NCI-H1048 (cell line): ENCODE measurements around the gene WWP2.

Source experiments
- DNase-seq: peaks from one replicate; lab custom pipeline; 2025; lab: John Stamatoyannopoulos, UW

The WWP2 gene

DNA sequence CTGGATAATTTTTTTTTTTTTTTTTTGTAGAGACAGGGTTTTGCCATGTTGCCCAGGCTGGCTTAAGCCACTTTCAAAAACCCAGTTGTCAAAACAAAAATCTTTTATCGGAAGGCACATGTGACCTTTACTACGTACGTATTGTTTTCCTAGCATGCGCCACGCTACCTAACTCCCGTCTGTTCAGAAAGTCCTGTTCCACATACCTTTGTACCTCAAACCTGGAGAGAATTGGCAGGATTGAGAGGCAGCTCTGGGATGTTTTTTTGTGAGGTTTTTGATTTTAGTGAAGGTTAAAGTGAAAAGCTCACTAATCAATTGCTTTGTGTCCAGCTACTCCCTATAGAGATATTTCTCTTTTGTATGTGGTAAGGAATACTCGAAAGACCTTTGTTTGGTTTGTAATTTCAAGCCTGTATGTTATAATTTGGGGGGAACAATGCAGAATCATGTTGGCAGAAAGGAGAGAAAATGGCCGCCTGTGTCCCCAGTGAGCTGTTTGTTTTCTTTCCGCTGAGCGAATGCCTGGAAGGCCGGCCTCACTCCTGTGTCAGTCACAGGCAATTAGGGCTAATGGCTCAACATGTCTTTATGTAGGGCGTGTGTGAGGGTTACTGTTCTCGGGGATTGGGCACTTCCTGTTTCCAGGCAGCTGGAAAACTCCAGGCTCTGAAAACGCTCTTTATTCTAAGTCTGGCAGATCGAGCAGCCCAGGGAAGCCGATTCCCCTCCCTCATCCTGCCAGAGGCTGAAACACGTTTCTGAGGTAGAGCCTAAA is 128.2 kb downstream of the WWP2 start:
- DNase-seq = no peak

DNA sequence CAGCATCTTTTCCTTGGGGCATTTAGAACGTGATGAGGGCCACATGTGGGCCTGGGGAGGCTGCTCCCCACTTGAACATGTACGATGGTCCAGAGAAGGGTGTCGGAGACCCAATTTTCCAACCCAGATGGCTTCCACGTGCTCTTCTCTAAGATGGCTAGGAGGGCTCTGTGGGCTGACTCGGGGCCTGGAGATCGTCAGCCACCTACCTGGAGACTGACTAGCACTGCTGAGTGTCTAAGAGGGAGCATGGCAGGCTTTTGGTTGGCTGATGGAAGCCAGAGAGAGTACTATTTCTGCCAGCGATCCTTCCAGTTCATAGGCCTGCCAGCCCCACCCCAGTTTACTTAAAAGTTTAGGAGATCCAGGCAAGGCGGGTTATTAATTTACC is 128.8 kb downstream of the WWP2 start:
- DNase-seq = no peak

DNA sequence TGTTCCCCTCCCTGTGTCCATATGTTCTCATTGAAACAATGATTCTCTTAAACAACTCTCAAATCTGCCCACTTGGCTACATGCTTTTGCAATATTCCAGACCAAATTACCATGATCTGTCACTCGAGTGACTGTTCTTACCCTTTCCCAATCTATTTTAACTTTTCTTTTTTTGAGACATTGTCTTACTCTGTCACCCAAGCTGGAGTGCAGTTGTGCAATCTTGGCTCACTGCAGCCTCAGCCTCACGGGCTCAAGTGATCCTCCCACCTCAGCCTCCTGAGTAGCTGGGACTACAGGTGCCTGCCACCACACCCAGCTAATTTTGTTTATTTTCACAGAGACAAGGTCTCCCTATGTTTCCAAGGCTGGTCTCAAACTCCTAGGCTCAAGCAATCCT is 130.2 kb downstream of the WWP2 start:
- no peak for DNase-seq

DNA sequence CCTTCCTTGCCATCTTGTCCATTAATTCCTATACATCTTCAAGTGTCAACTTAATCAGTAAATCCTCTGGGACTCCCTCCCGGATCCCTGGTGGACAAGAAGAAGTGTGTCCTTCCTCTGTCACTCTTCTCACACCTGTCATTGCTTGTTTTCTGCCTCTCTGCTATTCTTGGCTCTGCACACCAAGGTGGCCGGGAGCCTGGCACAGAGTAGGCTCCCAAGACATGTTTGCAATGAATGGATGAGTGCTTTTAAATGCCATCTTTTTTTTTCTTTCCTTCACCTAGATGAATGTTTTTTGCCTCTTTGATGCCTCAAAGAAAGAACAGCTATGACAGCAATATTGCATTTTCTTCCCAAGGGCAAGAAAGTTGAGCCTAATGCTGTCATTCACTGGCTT is 131.0 kb downstream of the WWP2 start:
- no peak for DNase-seq

DNA sequence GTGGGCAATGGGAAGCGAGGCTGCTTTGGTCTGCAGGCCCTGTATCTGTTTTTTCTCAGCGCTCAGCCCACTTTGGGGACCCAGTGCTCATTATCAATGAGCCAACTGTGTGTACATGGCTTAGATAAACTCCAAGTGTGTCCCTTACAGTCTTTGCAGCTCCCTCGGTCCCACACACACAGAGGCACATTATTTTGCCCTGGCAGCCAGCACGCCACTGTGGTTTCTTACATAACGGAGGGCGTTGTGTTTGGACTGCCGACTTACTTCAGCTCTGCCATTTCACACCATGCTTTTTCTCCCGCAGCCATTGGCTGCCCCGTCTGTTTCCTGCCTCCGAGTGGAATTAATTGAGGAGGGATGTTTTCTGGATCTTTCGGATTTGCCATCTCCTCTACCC is 132.5 kb downstream of the WWP2 start:
- DNase-seq = no peak

DNA sequence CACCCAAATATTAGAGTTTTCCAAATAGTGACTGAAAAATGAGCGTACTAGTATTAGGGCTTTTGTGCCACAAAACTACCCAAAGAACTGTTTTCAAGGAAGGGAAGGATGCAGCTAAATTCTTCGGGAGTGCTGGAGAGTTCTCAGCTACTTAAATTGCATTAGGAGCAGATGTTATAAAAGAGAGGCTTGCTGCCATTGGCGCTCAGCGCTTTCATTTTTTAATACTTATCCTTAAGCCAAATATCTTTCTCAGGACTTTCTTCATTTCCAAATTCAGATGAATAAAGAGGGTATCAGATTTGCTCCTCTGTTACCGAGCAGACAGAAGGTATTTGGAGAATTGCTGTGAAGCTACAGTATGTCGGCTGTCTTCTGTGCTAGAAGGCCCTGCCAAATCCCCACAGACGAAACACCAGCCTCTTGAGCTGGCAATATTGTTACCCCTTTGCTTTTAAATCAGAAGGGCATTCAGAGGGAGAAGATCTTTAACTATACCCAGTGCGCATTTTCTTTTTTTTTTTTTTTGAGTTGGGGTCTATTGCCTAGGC is 141.8 kb downstream of the WWP2 start:
- DNase-seq = no peak

DNA sequence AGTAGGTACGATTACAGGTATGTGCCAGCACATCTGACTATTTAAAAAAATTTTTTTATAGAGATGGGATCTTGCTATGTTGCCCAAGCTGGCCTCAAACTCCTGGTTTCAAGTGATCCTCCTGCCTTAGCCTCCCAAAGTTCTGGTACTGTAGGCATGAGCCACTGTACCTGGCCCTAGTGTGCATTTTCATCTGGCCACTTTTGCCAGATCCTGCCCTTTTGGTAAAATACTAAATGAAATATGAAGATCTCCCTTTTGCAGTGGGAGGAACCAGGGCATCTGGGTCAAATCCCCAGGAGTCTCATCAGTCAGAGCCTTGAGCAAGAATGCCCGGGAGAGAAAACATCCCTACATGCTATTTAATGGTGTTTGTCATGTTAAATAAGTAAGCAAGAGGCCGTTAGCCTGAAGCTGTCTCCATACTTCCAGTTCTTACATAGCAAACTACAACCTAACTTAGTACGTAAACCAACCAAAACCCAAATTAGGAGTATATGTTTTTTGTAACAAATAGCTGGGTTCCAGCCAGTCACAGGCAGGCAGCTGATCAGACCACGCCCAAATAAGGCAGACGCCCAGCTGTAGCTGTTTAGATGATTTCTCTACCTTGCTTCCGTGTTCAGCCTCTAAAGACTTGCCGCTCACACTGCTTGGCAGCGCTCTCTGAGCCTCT is 142.5 kb downstream of the WWP2 start:
- no peak for DNase-seq

DNA sequence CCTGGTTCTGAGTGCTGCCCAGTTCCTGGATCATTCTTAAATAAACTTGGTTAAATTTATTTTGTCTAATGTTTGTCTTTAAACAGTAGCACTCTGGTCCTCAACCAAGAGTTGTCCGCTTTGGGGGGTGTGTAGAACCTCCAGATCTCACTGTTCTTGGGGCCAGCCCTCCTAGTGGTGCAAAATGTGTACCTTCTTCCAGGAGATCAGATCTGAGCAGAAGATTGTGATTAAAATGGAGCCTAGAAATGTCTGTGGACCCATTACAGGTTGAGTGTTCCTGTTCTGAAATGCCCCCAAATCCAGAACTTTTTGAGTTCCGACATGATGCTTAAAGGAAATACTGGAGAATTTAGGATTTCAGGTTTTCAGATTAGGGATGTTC is 143.0 kb downstream of the WWP2 start:
- no peak for DNase-seq

DNA sequence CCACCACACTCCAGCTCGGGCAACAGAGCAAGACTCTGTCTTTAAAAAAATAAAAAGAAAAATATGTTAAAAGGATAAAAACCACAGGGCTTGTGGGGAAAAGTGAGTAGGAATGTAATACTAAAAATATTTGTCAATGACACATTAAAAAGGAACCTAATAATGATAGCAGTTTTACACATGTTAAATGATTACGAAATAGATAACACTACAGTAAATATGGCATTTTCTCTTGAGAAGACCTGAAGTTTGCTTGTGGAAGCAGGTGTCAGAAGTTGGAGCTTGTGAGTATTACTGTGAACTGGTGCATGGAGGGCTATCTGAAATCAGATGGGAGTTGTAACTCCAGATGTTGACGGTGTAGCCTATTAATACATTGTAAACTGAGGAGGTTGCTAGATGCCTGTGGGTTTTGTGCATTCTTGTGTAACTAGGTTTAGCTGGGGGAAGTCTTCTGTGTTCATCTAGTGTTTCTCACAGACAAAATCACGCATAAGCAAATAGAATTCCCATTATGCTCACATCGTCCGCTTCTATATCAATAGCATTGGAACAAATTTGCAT is 144.8 kb downstream of the WWP2 start:
- DNase-seq = no peak

DNA sequence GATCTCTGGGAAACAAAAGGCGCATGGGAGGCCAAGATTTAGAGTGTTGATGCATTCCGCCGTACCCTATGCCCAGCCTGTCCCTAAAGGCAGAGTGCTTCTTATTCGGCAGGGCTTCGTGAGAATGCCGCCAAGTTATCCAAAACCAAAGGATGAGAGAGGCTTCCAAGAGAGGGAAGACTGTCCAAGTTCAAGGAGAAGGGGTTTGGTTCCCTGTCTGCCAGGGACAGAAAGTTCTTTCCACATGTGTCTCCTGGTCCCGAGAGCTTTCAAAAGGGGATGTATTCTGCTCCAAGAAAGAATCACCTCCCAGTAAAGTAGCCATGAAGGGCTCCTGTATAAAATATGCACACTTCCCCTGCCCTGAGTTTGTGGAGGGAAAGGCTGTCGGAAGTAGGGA is 146.9 kb downstream of the WWP2 start:
- DNase-seq = no peak

DNA sequence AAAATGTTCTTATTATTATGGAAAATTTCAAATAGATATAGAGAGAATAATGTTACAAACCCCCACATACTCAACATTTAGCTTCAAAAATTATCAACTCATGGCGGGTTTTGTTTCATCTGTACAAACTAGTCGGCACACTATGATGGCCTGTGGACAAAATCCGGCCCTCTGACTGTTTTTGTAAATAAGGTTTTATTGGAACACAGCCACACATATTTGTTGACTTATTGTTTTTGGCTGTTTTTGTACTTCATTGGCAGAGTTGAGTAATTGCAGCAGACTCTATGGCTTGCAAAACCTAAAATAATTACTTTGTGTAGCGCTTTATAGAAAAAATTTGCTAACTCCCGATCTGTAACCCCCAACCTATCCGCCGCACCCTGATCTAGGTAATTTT is 147.6 kb downstream of the WWP2 start:
- DNase-seq = no peak

DNA sequence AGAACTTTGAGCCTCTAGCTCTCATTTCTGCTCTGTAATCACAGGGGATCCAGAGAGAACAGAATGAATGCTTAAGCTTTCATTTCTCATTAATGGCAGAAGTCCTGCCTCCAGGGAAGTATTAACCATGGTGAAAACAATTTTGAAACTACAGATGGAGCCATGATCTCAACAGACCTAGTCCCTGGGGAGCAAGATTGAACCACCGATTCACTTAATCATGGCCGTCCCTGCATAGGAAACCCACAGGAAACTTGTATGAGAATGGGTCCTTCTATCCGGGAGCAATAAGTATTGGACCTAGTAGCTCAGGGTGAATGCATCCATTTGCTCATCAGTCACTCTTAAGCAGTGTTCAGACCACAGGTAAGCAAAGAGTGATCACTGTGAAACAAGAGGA is 148.8 kb downstream of the WWP2 start:
- no peak for DNase-seq

DNA sequence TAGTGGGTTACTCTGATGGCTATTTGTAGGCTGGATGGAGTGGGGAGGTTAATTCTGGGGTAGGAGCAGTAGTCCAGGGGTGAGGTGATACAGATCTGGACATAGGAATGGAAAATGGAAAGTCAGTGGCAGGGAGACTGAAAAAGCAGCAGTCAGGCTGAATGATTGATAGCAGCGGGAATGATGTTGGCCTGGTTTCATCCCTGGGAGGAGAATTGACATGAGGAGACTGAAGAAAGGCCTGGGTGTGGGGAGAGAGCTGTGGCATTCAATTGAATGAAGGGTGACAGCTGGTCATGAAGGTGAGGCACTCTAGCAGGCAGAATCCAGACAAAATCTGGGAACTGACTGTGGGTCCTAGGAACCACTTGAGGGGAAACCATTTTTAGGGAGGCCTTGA is 154.3 kb downstream of the WWP2 start:
- no peak for DNase-seq

DNA sequence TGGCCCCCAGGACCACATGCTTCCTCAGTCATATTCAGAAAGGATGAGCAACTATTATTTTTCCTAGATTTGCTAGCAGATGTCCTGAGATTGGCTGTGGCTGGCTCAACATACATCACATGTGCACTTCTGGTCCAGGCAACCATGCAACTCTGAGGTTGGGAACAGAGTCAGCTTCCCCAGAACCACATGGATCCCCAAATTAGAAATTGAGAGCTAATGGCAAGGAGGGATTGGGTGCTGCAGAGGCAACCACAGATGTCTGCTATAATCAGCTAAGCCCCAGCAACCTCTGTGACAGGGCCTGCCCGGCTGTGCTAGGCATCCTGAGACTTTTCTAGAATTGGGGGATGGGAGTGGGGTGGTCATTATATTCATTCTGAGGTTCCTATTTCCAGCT is 155.2 kb downstream of the WWP2 start:
- DNase-seq = no peak

DNA sequence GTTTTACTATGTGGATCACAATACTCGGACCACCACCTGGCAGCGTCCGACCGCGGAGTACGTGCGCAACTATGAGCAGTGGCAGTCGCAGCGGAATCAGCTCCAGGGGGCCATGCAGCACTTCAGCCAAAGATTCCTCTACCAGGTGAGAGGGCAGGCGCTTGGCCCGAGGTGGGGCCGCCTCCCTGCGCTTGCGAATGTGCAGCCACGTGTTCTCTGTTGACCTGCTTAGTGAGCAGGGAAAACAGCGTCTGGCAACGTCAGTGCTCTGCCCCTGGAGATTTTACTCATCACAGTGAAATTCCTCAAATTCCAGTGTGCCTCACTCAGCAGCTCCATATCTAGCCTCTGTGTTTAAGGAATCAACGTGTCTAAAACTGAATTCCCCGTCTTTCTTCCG is 155.6 kb downstream of the WWP2 start:
- DNase-seq = no peak

DNA sequence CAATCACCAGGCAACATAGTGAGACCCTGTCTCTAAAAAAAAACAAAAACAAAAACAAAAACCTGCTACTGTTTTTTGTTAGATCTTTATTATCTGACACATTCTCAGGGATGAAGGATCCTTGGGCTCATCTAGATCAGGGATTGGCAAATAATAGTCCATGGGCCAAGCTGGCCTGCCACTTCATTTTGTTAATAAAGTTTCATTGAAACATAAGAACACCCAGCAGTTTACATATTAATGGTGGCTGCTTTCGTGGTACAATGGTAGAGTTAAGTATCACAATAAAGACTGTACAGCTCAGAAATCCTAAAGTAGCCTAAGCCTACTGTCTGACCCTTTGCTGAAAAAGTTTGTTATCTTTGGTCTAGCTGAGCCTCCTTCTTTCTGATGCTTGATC is 156.1 kb downstream of the WWP2 start:
- DNase-seq = no peak

DNA sequence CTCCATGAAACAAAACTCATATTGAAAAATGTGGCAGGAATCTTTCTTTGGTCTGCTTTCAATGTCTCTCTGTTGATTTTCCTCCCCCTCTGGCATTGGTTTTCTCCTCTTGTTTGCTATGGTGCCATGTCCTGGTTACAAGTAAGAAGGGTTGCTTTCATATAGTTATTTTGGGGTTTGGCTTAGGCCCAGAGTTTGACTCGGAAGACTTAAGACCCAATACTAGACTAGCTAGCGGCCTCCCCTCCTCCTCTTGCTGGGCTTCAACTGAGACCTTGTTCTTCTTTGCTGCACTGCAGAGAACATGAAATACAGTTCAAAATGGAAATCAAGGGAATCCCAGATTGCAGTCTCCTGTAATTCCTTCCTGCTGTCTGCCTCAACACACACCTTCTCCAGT is 159.0 kb downstream of the WWP2 start:
- DNase-seq = no peak

DNA sequence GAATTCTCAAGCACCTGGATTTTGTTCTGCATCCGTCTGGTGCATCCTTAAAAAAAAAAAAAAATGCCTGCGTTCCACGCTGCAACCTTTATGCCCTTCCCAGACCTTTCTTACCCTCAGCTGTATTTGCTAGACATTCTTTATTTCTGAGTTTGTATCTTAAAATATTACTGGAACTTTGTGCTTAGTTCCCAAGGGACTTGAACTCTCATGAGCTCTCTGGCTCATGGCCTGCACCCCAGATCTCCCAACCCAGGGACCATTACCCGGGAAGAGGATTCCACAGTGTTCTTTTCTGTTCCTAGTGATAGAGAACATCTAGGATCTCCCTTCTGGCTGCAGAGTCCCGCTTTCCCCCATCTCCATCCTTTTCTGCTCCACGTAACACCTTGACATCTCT is 160.1 kb downstream of the WWP2 start:
- DNase-seq = no peak

DNA sequence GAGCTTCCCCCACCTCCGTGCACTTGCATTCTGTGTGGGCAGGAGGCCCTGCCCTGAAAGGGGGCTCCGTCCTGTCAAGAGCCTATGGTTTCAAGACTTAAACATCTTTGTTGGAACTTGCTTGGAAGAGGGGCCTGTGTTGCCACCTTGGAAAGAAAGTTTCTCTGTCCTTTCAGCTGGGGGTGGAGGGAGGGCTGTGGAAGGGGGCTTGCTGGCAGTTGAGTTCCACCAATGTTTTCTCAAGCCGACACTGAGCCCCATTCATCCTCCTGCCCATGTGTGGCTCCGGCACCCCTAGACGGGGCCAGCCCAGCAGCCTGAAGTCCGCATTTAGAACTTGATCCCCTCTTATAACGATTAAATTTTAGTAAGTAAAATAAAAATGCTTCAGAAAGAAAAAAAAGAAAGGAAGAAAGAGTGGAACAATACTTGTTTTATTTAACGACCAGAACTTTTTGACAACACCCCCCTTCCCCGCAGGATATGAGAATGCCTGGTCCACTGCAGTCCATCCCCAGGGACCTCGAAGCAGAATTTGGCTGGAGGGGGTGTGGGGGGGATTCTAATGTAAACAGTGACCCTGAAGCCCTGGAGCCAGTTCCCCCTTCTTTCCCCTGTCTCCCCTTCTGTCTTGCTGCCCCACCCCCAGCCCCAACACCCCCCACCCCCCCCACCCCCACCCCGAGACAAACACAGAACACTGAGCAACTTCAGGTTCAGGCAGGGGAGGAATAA is 162.1 kb downstream of the WWP2 start:
- DNase-seq = no peak

DNA sequence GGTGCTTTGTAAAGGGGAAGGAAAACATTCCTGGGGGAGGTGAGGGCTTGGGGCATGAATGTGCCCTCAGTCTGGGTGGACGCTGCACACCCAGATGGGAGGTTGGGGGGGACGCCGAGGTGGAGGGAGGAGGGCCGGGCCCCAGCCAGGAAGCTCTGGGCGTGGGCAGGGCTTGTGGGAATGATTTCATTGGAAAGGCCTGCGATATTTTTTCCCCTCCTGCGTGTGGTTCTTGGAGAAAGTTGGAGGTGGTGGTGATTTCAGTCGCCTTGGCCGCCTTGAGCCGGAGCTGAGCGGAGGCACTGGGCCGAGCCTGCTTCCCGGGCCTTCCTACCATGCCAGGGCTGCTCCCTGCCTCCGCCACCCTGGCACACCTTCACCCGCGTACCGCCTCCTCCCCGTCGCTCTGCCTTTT is 162.7 kb downstream of the WWP2 start:
- no peak for DNase-seq

DNA sequence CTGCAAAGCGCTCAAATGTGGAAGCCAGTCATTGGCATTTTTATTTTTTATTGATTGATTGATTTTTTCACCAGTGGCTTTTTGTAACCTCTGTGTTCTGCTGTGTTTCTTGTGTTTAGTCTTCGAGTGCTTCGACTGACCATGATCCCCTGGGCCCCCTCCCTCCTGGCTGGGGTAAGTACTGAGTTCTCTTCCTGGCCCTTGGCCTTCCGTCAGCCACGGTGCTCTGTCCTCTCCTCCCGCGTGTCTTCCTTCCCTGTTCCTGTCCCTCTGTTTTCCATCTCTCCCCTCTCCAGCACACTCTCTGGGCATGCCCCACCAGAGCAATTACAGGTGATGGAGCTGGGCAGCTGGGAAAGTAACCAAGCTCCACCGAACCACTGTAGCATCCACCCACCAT is 163.2 kb downstream of the WWP2 start:
- no peak for DNase-seq

DNA sequence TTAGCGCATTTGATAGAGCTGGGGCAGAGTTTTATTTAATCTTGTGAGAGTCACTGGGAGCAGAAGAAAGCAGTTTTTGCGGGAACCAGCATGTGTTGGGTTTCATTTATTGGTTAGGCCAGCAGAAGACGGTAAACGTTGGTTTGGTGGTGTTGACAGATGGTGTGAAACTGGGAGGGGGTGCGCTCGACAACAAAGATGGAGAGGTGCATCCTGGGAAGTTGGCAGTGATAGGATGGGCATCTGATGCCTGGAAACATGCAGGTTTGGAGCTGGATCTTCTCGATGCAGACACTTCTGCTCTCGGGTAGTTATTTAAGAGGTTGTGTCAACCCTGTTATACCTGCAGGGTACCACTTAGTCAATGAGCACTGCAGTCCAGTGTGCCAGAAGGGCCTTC is 164.1 kb downstream of the WWP2 start:
- DNase-seq = no peak
